Measurements from ENCODE around the gene HIPK2.

GRCh38 chr7:139627831-139628230, 150.0 kb downstream of the HIPK2 start:
- TF ChIP-seq, protein P1, sequence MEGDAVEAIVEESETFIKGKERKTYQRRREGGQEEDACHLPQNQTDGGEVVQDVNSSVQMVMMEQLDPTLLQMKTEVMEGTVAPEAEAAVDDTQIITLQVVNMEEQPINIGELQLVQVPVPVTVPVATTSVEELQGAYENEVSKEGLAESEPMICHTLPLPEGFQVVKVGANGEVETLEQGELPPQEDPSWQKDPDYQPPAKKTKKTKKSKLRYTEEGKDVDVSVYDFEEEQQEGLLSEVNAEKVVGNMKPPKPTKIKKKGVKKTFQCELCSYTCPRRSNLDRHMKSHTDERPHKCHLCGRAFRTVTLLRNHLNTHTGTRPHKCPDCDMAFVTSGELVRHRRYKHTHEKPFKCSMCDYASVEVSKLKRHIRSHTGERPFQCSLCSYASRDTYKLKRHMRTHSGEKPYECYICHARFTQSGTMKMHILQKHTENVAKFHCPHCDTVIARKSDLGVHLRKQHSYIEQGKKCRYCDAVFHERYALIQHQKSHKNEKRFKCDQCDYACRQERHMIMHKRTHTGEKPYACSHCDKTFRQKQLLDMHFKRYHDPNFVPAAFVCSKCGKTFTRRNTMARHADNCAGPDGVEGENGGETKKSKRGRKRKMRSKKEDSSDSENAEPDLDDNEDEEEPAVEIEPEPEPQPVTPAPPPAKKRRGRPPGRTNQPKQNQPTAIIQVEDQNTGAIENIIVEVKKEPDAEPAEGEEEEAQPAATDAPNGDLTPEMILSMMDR (IDR thresholded peaks at IDR 0.05; ENCODE audit: extremely low read depth in 1 of 2, insufficient read depth in 1 of 2, low read depth in 1 of 2, low read length in 2 of 2), result no peak
- no peak for TF ChIP-seq POLR2AphosphoS5 (IDR thresholded peaks at IDR 0.05; ENCODE audit: insufficient read depth, low read depth, low read length)
- TF ChIP-seq POLR2A (IDR thresholded peaks at IDR 0.05; ENCODE audit: low read depth, low read length), result no peak
- no peak for TF ChIP-seq JUN (IDR thresholded peaks at IDR 0.05; ENCODE audit: borderline replicate concordance, insufficient read depth, insufficient read length, low read depth)
- no peak for TF ChIP-seq GATA2 (IDR thresholded peaks at IDR 0.05; ENCODE audit: insufficient read depth, insufficient read length, low read depth, low read length)
- no peak for TF ChIP-seq EZH2 (IDR thresholded peaks at IDR 0.05; ENCODE audit: borderline replicate concordance, low read depth, low read length, severe bottlenecking)
- TF ChIP-seq, protein P2, sequence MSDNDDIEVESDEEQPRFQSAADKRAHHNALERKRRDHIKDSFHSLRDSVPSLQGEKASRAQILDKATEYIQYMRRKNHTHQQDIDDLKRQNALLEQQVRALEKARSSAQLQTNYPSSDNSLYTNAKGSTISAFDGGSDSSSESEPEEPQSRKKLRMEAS (IDR thresholded peaks at IDR 0.05; ENCODE audit: insufficient read depth, insufficient read length), result no peak
- TF ChIP-seq MYC (IDR thresholded peaks at IDR 0.05; ENCODE audit: low read depth, low read length), result no peak

Measured in endothelial cell of umbilical vein (primary cell).